ENCODE results near the gene MRTFB.
"Not testable (repeated sequence)": the region's sequence is repeated elsewhere in the genome, so short reads cannot be mapped to it uniquely, and the experiment has no call there.

The MRTFB gene

DNA sequence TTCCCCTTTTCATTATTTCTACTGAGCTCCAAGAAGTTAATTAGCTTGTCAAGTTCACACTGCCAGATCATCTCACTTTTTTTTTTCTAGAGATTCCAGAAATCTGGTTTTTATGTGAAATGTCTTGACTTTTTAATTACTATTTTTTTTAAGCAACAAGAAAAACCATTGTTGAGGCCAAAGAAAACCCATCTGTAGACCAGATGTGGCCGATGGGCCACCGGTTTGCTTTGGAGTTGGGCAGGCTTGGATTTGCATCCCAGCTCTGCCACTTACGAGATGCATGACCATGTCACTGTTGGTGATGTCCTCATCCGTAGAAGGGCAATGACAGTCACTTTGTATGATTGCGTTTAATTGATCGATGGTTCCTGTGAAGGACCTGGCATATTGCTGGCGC, 34.2 kb upstream of the MRTFB start:
- in situ Hi-C loops (cut with MboI; ENCODE audit: low sequenced_read_pairs, unreplicated experiment) = no loop called here
- no peak for TF ChIP-seq CTCF (IDR thresholded peaks at IDR 0.05; ENCODE audit: borderline replicate concordance, control extremely low read depth, extremely low read depth, insufficient read depth, missing control alignments)
- no peak for DNase-seq (ENCODE audit: low spot score)

- TF ChIP-seq CTCF (IDR thresholded peaks at IDR 0.05; ENCODE audit: borderline replicate concordance, control extremely low read depth, extremely low read depth, insufficient read depth, missing control alignments) = no peak
- no peak for DNase-seq (ENCODE audit: low spot score)
- in situ Hi-C loops (cut with MboI; ENCODE audit: low sequenced_read_pairs, unreplicated experiment) = no loop called here
These were observed 33.2 kb upstream of the MRTFB start for GRCh38 chr16:14037960-14038359.

GRCh38 chr16:14041164-14041563, 30.0 kb upstream of the MRTFB start:
- in situ Hi-C loops (cut with MboI; ENCODE audit: low sequenced_read_pairs, unreplicated experiment) = no loop called here

GRCh38 chr16:14042706-14043105, 28.4 kb upstream of the MRTFB start:
- no peak for DNase-seq (ENCODE audit: low spot score)
- no peak for TF ChIP-seq CTCF (IDR thresholded peaks at IDR 0.05; ENCODE audit: borderline replicate concordance, control extremely low read depth, extremely low read depth, insufficient read depth, missing control alignments)
- in situ Hi-C loops (cut with MboI; ENCODE audit: low sequenced_read_pairs, unreplicated experiment) = no loop called here

More at GRCh38 chr16:14041164-14041563, 30.0 kb upstream of the MRTFB start:
- TF ChIP-seq CTCF (IDR thresholded peaks at IDR 0.05; ENCODE audit: borderline replicate concordance, control extremely low read depth, extremely low read depth, insufficient read depth, missing control alignments) = no peak
- DNase-seq (ENCODE audit: low spot score) = no peak

DNA sequence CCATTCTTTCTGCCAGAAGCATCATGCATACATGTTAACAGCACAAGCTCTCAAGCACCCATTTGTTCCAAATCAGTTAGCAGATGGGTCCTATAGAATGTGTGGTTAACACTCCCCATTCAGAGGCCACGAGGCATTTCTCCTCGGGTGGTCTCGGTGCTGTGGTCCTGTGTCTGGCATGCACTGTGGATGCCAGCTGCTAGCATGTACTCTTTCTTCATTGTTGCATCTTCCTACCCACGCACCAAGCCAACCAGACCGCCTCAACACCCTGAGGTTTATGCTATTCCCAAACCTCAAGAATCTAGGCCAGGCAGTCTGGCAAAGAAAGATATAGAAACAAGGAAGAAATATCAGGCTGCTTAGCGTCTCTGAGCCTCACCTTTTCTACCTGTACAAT, 27.8 kb upstream of the MRTFB start:
- no peak for DNase-seq (ENCODE audit: low spot score)
- in situ Hi-C loops (cut with MboI; ENCODE audit: low sequenced_read_pairs, unreplicated experiment) = no loop called here
- no peak for TF ChIP-seq CTCF (IDR thresholded peaks at IDR 0.05; ENCODE audit: borderline replicate concordance, control extremely low read depth, extremely low read depth, insufficient read depth, missing control alignments)

DNA sequence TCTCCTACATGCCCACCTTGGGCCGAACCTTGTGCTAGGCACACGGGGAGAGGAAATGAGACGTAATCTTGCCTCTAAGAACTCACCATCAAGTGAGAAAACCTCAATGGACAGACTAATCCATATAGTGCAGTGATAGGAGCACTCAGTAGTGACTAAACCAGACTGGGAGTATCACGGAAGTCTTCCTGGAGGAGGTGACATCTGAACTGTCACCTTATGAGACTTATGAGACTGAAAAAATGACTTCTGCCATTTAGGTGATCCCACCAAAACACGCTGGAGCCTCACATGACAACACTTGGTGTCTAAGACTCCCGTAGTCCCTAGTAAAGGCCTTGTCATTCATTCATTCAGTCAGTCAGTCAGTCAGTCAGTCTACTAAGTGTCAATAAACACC, 27.3 kb upstream of the MRTFB start:
- TF ChIP-seq CTCF (IDR thresholded peaks at IDR 0.05; ENCODE audit: borderline replicate concordance, control extremely low read depth, extremely low read depth, insufficient read depth, missing control alignments) = no peak
- in situ Hi-C loops (cut with MboI; ENCODE audit: low sequenced_read_pairs, unreplicated experiment) = no loop called here
- DNase-seq (ENCODE audit: low spot score) = no peak

DNA sequence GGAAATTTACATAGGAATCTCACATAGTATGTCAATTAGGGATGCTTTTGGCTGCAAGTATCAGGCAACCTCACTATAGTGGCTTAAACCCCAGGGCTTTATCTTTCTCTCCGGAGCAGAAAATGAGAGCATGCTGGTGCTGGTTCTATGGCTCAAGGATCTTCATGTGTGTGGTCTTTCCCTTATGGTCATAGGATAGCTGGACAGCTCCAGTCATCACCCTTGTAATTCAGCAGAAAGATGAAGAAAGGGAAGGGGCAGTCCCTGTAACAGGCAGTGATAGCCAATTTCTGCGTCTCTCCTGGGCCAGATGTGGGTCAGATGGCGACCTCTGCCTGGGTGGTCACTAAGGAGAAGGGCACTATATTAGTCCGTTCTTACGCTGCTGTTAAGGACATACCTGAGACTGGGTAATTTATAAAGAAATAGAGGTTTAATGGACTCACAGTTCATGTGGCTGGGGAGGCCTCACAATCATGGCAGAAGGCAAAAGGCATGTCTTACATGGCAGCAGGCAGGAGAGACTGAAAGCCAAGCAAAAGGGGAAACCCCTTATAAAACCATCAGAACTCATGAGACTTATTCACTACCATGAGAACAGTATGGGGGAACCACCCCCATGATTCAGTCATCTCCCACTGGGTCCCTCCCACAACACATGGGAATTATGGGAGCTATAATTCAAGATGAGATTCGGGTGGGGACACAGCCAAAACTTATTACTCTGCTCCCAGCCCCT, 23.8 kb upstream of the MRTFB start:
- DNase-seq (ENCODE audit: low spot score); in situ Hi-C loops (cut with MboI; ENCODE audit: low sequenced_read_pairs, unreplicated experiment): not testable (repeated sequence)
